Duodenal mucosa (tissue), 2 donors: Measurements from ENCODE around the gene RASGRP2.

Source experiments
- H3K27ac ChIP-seq: one replicate; pipeline ENCODE4 v1.7.0; 2013; ENCODE audit warnings: low read depth, low read length
- H3K27me3 ChIP-seq, 2 donors: one replicate each; pipeline ENCODE4 v1.7.0; 2013; ENCODE audit warnings: low read length in 2 of 2, control low read depth in 1 of 2; ENCODE audit not compliant: insufficient read depth in 2 of 2, control insufficient read depth in 1 of 2
- H3K36me3 ChIP-seq, 2 donors: one replicate each; pipeline ENCODE4 v1.7.0; 2013; ENCODE audit warnings: low read length in 2 of 2, control low read depth in 1 of 2; ENCODE audit not compliant: insufficient read depth in 2 of 2, control insufficient read depth in 1 of 2
- H3K4me1 ChIP-seq, 2 donors: one replicate each; pipeline ENCODE4 v1.7.0; 2013; ENCODE audit warnings: low read length in 2 of 2, control low read depth in 1 of 2; ENCODE audit not compliant: insufficient read depth in 2 of 2, control insufficient read depth in 1 of 2
- H3K4me3 ChIP-seq, 2 donors: one replicate each; pipeline ENCODE4 v1.7.0; 2013; ENCODE audit warnings: low read length in 2 of 2, low read depth in 1 of 2
- H3K9ac ChIP-seq, 2 donors: one replicate each; pipeline ENCODE4 v1.7.0; 2013; ENCODE audit warnings: low read length in 2 of 2, low read depth in 1 of 2
- H3K9me3 ChIP-seq, 2 donors: one replicate each; pipeline ENCODE4 v1.7.0; 2013; ENCODE audit warnings: low read length in 2 of 2, control low read depth in 1 of 2; ENCODE audit not compliant: control insufficient read depth in 1 of 2

The RASGRP2 gene

DNA sequence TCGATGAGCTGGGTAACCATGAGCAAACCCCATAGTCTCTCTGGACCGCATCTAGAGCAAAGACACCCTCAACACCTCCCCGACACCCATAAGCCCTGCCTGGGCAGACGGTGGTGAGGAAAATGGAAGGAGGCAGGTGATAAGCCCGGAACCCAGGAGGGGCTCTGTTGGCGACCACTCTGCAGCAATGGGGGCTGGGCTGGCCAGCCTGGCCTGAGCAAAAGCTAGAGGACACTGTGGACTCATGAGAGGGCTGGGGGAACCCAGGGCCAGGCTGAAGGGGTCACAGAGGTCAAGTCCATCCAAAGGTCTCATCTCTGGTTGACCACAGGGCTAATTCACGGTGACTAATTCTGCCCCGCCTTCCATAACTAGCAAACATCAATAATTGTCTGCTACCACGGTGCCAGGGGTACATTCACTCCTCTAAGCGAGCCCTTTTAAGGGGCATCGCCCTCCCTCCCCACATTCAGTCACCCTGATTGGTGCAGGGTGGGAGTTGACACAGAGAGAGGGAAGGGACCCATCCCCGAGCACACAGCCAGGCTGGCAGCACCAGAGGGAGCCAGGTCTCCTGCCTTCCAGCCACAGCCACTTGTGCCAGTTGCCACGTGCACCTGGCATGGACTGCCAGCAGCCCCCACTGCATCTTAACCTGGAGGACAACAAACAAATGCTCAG lies 11.9 kb upstream of the RASGRP2 start:
- H3K27me3 ChIP-seq: no peaks in the 10 kb centered on the region
- peaks cover 0 to 6% of the 10 kb centered on the region in 2 donors for H3K4me1 ChIP-seq
- no peak overlapping the region for H3K27ac ChIP-seq
- H3K4me3 ChIP-seq: no peak overlapping the region
- H3K9ac ChIP-seq: no peak overlapping the region
- peaks cover 0 to 2% of the 10 kb centered on the region in 2 donors for H3K36me3 ChIP-seq
- no peaks in the 10 kb centered on the region for H3K9me3 ChIP-seq

DNA sequence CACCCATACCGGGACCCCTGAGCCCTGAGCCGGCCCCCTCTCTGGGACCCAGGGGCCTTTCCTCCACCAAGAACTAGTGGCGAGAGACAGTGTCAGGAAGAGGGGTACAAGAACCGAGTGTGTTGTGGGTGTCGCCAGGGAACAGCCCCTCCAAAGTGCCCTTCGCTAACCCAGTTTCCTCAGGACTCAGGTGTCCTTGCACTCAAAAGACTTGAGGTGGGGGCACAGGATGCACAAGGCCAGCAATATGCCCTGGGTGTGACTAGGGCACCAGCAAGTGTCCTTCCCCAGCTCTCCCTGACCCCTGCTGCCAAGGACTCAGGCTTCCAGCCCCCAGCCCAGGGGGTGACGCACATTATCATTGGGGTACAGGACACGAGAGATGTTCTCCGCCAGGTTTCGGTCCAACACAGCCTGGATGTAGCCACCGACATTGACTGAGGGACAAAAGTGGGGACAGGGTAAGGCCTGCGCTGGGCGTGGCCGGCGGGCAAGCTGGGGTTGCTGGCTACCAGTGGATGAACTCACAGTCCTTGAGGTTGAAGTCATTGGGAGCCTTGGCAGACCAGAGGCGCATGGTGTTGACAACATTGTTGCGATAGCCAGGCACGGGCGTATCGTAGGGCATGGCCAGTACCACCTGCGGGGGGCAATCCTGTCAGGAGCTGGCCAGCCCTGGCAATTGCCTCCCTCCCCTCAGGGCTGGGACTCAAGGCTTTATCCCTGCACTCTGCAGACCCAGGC lies 11.1 kb upstream of the RASGRP2 start:
- Histone ChIP-seq H3K36me3 (no peaks in the 10 kb centered on the region), H3K9ac (no peak overlapping the region), H3K27me3 (no peaks in the 10 kb centered on the region)

DNA sequence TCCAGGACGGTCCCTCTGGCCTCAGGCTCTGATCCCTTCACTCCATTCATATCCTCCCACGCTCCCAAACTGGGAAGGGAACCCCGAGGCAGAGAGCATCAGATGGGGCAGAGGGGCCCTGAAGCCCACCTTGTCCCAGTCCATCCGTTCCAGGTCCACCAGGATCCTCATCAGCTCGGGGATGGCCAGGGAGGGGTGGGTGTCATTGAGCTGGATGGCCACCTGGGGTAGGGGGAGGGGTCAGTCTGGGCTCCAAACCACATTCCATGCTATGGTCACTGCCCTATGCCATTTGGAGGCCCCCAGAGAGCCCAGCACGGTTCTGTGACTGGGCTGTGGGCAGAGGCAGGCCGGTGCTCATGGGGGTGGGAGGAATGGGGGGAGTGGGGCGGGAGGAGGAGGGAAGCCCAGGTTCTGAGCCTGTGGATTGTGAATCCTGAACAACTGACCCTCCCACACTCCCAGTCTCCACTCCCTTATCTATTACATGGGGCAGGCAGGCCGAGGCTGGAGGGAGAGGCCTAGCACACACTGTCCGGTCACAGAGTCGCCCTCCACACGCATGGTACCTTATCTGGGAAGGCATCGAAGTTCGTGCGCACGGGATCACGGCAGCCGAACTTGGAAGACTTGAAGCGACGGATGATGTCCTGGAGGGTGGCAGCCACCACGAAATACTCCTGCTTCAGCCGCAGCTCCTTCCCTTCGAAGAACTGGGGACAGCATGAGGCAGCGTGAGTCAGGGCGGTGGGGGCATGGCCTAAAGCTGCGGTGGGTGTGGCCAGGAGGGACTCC lies 10.4 kb upstream of the RASGRP2 start:
- Histone ChIP-seq H3K36me3 (no peaks in the 10 kb centered on the region), H3K27me3 (no peaks in the 10 kb centered on the region), H3K4me1 (no peaks in the 10 kb centered on the region), H3K9me3 (no peaks in the 10 kb centered on the region), H3K4me3 (no peak overlapping the region), H3K27ac (no peak overlapping the region), H3K9ac (no peak overlapping the region)

More for the DNA sequence above, 11.1 kb upstream of the RASGRP2 start:
- Histone ChIP-seq H3K4me3 (no peak overlapping the region), H3K27ac (no peak overlapping the region), H3K4me1 (peaks cover 0 to 2% of the 10 kb centered on the region in 2 donors), H3K9me3 (no peaks in the 10 kb centered on the region)

DNA sequence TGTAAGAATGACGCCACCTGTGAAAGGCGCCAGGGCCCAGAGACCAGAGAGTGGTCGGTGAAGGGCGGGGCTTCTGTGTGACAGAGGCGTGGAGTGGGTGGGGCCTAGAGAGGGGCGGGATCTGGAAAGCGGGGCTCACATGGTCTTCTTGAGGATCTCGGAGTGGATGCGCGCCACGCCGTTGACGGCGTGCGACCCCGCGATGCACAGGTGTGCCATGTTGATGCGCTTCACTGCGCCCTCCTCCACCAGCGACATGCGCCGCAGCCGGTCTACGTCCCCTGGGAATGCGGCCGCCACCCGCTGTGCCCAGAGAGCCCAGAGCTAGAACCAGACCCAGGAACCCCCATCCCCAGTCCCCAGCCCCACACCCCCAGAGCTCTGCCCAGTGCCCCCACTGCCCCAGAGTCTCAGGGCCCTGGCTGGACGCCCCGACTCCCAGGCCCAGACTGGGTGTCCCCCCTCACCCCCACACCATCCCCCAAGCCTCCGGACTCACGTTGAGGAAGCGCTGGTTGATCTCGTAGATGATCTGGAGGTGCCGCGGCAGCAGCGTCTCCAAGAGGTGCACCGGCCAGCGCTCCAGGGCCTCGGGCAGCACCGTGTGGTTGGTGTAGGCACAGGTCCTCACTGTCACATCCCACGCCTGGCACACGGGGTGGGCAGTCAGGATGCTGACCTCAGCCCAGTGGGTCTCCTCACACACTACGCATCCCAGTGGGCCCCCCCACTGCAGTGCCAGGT lies 9.6 kb upstream of the RASGRP2 start:
- Histone ChIP-seq H3K27ac (no peak overlapping the region), H3K9ac (no peak overlapping the region), H3K9me3 (no peaks in the 10 kb centered on the region), H3K4me3 (no peak overlapping the region), H3K27me3 (no peaks in the 10 kb centered on the region), H3K4me1 (no peaks in the 10 kb centered on the region), H3K36me3 (no peaks in the 10 kb centered on the region)

DNA sequence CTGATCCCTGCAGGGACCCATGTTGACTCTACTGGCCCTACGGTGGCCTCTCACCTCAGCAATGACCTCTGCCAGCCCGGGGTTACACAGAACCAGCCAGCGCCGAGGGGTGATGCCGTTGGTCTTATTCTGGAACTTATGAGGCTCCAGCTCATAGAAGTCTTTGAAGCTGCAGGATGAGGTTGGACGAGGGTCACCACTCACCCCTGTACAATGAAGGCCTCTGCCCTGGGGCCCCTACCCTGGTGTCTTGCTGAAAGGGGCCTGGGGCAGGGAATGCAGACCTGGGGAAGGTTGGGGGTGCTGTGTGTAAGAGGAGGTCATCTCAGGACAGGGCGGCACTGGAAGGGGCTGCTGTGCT lies 9.1 kb upstream of the RASGRP2 start:
- Histone ChIP-seq H3K9ac (no peak overlapping the region), H3K4me1 (no peaks in the 10 kb centered on the region), H3K27ac (no peak overlapping the region), H3K36me3 (no peaks in the 10 kb centered on the region), H3K27me3 (no peaks in the 10 kb centered on the region), H3K4me3 (no peak overlapping the region), H3K9me3 (no peaks in the 10 kb centered on the region)

DNA sequence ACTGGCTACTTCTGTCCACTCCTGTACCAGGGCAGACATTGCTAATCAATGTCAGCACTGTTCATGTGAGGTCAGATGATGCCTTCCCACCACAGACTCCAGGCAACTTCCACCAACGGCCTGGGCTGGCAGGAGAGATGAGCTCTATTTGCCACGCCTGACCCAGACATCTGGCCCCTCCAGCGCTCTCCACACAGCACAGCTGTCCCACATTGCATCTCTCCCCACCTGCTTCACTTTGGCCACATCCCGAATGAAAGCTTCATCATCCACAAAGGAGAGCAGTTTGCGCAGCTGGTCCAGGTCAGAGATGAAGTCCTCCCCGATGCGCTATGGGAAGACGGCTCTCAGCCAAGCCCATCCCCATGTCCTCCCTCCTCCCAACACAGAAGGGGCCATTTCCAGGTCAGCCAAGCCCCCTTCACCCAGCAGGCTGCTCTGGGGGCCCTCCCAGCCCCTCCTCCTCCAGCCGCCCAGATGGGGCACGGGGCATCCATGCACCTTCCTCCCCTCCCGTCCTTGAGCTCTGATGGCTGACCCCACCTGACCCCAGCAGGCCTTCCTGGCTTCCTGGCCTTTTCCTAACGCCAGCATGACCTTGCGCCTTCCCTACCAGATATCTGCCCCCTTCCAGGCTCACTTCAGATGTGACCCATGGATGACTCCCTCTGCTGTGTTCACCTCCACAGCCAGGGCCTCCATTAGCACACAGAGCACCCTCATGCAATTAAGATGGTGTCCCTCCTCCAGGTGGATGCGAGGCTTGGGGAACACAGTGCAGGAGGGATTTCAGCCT lies 8.4 kb upstream of the RASGRP2 start:
- Histone ChIP-seq H3K27ac (no peak overlapping the region), H3K4me1 (no peaks in the 10 kb centered on the region), H3K27me3 (no peaks in the 10 kb centered on the region), H3K4me3 (no peak overlapping the region), H3K36me3 (no peaks in the 10 kb centered on the region), H3K9me3 (no peaks in the 10 kb centered on the region), H3K9ac (no peak overlapping the region)

DNA sequence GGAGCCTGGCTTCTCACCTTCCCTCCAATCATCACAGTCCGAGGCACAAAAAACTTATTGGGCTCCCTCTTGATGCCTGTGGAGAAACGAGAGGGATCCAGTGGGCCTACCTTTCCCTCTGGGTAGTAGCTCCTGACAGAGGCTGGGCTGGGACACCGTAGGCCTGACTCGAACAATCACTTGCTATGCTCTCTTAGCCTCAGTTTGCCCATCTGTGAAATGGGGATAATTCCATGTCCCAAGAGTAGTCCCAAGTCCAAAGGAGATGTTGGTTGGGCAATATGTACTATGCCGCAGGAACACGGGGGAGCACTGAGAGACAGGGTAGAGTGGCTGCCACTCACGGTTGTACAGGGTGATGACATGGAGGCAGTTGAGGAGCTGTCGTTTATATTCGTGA lies 7.6 kb upstream of the RASGRP2 start:
- Histone ChIP-seq H3K9me3 (no peaks in the 10 kb centered on the region), H3K4me3 (no peak overlapping the region), H3K4me1 (no peaks in the 10 kb centered on the region), H3K27me3 (peaks cover 0 to under 1% of the 10 kb centered on the region in 2 donors), H3K36me3 (no peaks in the 10 kb centered on the region), H3K27ac (no peak overlapping the region), H3K9ac (no peak overlapping the region)

DNA sequence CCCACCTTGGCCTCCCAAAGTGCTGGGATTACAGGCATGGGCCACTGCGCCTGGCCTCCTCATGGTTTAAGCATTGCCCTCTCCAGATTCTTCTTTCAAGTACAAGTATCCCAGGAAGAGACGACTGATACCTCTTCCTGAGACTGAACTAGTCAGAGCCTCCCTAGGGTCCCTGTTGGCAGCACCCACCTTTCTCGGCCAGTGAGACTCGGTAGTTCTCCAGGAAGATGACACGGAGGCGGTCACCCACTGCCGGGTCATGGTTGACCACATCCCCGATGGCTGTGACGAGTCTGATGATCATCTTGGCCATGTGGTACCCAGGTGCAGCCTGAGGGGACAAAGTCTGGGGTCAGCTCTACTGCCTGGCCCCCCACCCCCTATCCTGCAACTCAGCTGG lies 7.2 kb upstream of the RASGRP2 start:
- Histone ChIP-seq H3K27ac (no peak overlapping the region), H3K27me3 (peaks cover 0 to 5% of the 10 kb centered on the region in 2 donors), H3K9me3 (no peaks in the 10 kb centered on the region), H3K36me3 (no peaks in the 10 kb centered on the region), H3K4me3 (no peak overlapping the region), H3K4me1 (no peaks in the 10 kb centered on the region), H3K9ac (no peak overlapping the region)

DNA sequence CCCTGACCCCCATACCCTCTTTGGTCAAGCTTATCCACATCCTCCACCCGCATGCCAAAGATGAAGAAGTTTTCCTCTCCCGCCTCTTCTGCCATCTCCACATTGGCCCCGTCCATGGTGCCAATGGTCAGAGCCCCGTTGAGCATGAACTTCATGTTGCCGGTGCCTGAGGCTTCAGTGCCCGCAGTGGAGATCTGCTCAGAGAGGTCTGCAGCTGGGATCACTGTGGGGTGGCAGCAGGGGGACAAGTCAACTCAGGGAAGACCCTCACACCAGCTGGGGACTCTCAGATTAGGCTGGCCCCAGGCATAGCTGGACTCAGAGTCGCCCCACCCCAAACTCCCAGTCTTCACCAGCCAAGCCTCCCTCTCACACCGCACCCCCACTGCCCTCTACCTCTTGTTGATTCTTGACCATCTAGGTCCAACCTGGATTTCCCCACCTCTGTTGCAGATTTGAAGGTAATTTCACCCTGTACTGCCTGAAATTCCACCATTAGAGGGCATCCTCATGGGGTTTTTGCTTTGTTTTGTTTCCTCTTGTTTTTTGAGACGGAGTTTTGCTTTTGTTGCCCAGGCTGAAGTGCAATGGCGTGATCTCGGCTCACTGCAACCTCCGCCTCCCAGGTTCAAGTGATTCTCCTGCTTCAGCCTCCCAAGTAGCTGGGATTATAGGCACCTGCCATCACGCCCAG lies 6.6 kb upstream of the RASGRP2 start:
- peaks cover 0 to 4% of the 10 kb centered on the region in 2 donors for H3K4me1 ChIP-seq
- H3K9ac ChIP-seq: no peak overlapping the region

More for the DNA sequence above, 6.6 kb upstream of the RASGRP2 start:
- Histone ChIP-seq H3K9me3 (no peaks in the 10 kb centered on the region), H3K36me3 (no peaks in the 10 kb centered on the region), H3K4me3 (no peak overlapping the region), H3K27me3 (peaks cover under 1 to 10% of the 10 kb centered on the region in 2 donors), H3K27ac (no peak overlapping the region)
